GM12878 (cell line): ENCODE data around the gene CERT1. TPM values are rescaled to one million over a fixed set of nuclear protein-coding genes. Genes with fewer than 3 reads are reported as not detected.

Experiments used
- BCL11A ChIP-seq: IDR thresholded peaks from 2 replicates; pipeline ENCODE4 v1.6.1; 2011; ENCODE audit warnings: low read depth, low read length
- EP300 ChIP-seq, 2 experiments: fragments of 150-350 bp in 1 of 2; IDR thresholded peaks; 2 replicates each; pipeline ENCODE4 v1.6.1; 2011 to 2012; ENCODE audit warnings: low read depth in 2 of 2, low read length in 2 of 2, borderline replicate concordance in 1 of 2, improper control_type of control experiment in 1 of 2, inconsistent platforms in 1 of 2; ENCODE audit not compliant: control insufficient read depth in 1 of 2
- HCFC1 ChIP-seq: fragments of 150-350 bp; IDR thresholded peaks from 2 replicates; pipeline ENCODE4 v1.6.1; 2014; ENCODE audit warnings: low read length
- HDGF ChIP-seq: fragments of 450-650 bp; IDR thresholded peaks from 2 replicates; pipeline ENCODE4 v1.6.1; 2016; ENCODE audit warnings: antibody characterized with exemption
- KDM1A ChIP-seq: fragments of 200-600 bp; sonication (generic); IDR thresholded peaks from 2 replicates; pipeline ENCODE4 v1.6.1; 2016; ENCODE audit warnings: borderline replicate concordance
- MEF2A ChIP-seq: IDR thresholded peaks from 2 replicates; pipeline ENCODE4 v1.6.1; 2011; ENCODE audit warnings: low read depth, mild to moderate bottlenecking, low read length, moderate library complexity; ENCODE audit not compliant: insufficient read depth
- MEF2B ChIP-seq: fragments of 450-650 bp; IDR thresholded peaks from 2 replicates; pipeline ENCODE4 v1.6.1; 2018; ENCODE audit warnings: mild to moderate bottlenecking, moderate library complexity; ENCODE audit not compliant: partially characterized antibody, poor library complexity, severe bottlenecking
- MTA2 ChIP-seq: fragments of 450-650 bp; IDR thresholded peaks from 2 replicates; pipeline ENCODE4 v1.6.1; 2016; ENCODE audit warnings: low read depth, mild to moderate bottlenecking, moderate library complexity
- NBN ChIP-seq: fragments of 450-650 bp; IDR thresholded peaks from 2 replicates; pipeline ENCODE4 v1.6.1; 2016
- NFYA ChIP-seq: IDR thresholded peaks from 2 replicates; pipeline ENCODE4 v1.6.1; 2011; ENCODE audit warnings: low read depth, mild to moderate bottlenecking, low read length, improper control_type of control experiment, borderline replicate concordance
- ZZZ3 ChIP-seq: IDR thresholded peaks from 2 replicates; pipeline ENCODE4 v1.6.1; 2011; ENCODE audit warnings: low read depth; ENCODE audit not compliant: control insufficient read depth, insufficient read length
- polyA plus RNA-seq, 11 experiments: library from polyadenylated mRNA; depleted of rRNA in 4 of 11; unstranded in 6 of 11; stranded (reverse) in 5 of 11; fragments of >200 nt; fragmentation: Nextera tagmentation in 4 of 11; fragmentation: Illumina TruSeq in 1 of 11; extraction: Ambion mirVana in 4 of 11; extraction: Trizol in 1 of 11; gene quantifications; 1 replicate in 1 of 11; 2 replicates in 10 of 11; pipeline versions ENCODE4 v1.2.1 to v1.2.3, GENCODE V29; 2011 to 2016; ENCODE audit warnings: inconsistent platforms in 2 of 11, missing spikeins in 2 of 11, low read depth in 1 of 11
- total RNA-seq, 4 experiments: library from RNA; depleted of rRNA in 3 of 4; stranded (reverse); fragments of >200 nt in 3 of 4; fragmentation: Illumina TruSeq in 1 of 4; extraction: Trizol in 1 of 4; gene quantifications; 2 replicates each; pipeline versions ENCODE4 v1.2.1 to v1.2.3, GENCODE V29; 2013 to 2021
- TF ChIP-seq, protein P1 (sequence below): fragments of 150-350 bp; IDR thresholded peaks from 2 replicates; pipeline ENCODE4 v1.6.1; 2016; ENCODE audit warnings: low read depth, low read length
- TF ChIP-seq, protein P2 (sequence below), 3 experiments: IDR thresholded peaks in 2 of 3; conservative IDR thresholded peaks in 1 of 3; 2 replicates each; pipeline ENCODE4 v1.5.1; 2011; ENCODE audit warnings: low read depth in 3 of 3, low read length in 3 of 3, mild to moderate bottlenecking in 3 of 3, control low read depth in 2 of 3, moderate library complexity in 2 of 3, inconsistent platforms in 1 of 3, mixed read lengths in 1 of 3; ENCODE audit not compliant: control insufficient read depth in 2 of 3, insufficient read depth in 1 of 3; ENCODE audit errors: extremely low read depth in 1 of 3
- TF ChIP-seq, protein P3 (sequence below): IDR thresholded peaks from 2 replicates; pipeline ENCODE4 v1.6.1; 2012; ENCODE audit warnings: improper control_type of control experiment, low read depth, low read length; ENCODE audit not compliant: insufficient replicate concordance
- TF ChIP-seq, protein P4 (sequence below): IDR thresholded peaks from 2 replicates; pipeline ENCODE4 v1.6.1; 2012; ENCODE audit warnings: low read depth, low read length, improper control_type of control experiment

The CERT1 gene
- total and polyA plus RNA-seq, 10 of the 15 experiments (the other 5 are each of a cell fraction or from before 2014, with no cell fraction given) = 7.7 to 36.7 (median 25.6) TPM

DNA sequence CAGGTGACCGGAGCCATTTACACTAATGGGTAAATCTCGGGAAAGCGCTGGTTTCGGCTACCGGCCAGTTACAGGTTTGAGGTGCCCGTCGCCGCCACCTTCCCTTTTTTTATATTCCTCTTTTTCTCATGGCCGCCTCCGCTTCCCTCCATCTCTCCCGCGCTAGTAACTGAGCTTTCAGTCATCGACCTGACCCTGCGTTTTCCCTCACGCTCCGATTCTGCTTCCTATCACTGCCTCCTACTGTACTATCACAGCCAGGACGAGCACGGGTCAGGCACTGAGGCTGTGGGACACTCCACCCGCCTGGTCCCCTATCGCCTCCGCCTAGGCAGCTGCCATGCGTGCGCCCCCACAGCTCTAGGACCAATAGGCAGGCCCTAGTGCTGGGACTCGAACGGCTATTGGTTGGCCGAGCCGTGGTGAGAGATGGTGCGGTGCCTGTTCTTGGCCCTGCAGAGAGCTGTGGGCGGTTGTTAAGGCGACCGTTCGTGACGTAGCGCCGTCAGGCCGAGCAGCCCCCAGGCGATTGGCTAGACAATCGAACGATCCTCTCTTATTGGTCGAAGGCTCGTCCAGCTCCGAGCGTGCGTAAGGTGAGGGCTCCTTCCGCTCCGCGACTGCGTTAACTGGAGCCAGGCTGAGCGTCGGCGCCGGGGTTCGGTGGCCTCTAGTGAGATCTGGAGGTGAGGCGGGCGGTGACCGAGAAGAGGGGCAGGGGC, 174.7 kb downstream of the CERT1 start, which contains the start of gene HMGCR (continued):
- TF ChIP-seq, protein P1, sequence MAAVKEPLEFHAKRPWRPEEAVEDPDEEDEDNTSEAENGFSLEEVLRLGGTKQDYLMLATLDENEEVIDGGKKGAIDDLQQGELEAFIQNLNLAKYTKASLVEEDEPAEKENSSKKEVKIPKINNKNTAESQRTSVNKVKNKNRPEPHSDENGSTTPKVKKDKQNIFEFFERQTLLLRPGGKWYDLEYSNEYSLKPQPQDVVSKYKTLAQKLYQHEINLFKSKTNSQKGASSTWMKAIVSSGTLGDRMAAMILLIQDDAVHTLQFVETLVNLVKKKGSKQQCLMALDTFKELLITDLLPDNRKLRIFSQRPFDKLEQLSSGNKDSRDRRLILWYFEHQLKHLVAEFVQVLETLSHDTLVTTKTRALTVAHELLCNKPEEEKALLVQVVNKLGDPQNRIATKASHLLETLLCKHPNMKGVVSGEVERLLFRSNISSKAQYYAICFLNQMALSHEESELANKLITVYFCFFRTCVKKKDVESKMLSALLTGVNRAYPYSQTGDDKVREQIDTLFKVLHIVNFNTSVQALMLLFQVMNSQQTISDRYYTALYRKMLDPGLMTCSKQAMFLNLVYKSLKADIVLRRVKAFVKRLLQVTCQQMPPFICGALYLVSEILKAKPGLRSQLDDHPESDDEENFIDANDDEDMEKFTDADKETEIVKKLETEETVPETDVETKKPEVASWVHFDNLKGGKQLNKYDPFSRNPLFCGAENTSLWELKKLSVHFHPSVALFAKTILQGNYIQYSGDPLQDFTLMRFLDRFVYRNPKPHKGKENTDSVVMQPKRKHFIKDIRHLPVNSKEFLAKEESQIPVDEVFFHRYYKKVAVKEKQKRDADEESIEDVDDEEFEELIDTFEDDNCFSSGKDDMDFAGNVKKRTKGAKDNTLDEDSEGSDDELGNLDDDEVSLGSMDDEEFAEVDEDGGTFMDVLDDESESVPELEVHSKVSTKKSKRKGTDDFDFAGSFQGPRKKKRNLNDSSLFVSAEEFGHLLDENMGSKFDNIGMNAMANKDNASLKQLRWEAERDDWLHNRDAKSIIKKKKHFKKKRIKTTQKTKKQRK = no peak
- TF ChIP-seq ZZZ3 = no peak
- TF ChIP-seq, protein P2, sequence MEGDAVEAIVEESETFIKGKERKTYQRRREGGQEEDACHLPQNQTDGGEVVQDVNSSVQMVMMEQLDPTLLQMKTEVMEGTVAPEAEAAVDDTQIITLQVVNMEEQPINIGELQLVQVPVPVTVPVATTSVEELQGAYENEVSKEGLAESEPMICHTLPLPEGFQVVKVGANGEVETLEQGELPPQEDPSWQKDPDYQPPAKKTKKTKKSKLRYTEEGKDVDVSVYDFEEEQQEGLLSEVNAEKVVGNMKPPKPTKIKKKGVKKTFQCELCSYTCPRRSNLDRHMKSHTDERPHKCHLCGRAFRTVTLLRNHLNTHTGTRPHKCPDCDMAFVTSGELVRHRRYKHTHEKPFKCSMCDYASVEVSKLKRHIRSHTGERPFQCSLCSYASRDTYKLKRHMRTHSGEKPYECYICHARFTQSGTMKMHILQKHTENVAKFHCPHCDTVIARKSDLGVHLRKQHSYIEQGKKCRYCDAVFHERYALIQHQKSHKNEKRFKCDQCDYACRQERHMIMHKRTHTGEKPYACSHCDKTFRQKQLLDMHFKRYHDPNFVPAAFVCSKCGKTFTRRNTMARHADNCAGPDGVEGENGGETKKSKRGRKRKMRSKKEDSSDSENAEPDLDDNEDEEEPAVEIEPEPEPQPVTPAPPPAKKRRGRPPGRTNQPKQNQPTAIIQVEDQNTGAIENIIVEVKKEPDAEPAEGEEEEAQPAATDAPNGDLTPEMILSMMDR (IDR thresholded peaks at IDR 0.05 in 2 of 3, conservative IDR thresholded peaks at IDR 0.05 in 1 of 3; ENCODE audit: control insufficient read depth in 2 of 3, extremely low read depth in 1 of 3, insufficient read depth in 1 of 3, low read depth in 3 of 3, low read length in 3 of 3) = peak; percentile 30 to 42 (median 32); a peak in 4 of 6 replicates
- TF ChIP-seq, protein P3, sequence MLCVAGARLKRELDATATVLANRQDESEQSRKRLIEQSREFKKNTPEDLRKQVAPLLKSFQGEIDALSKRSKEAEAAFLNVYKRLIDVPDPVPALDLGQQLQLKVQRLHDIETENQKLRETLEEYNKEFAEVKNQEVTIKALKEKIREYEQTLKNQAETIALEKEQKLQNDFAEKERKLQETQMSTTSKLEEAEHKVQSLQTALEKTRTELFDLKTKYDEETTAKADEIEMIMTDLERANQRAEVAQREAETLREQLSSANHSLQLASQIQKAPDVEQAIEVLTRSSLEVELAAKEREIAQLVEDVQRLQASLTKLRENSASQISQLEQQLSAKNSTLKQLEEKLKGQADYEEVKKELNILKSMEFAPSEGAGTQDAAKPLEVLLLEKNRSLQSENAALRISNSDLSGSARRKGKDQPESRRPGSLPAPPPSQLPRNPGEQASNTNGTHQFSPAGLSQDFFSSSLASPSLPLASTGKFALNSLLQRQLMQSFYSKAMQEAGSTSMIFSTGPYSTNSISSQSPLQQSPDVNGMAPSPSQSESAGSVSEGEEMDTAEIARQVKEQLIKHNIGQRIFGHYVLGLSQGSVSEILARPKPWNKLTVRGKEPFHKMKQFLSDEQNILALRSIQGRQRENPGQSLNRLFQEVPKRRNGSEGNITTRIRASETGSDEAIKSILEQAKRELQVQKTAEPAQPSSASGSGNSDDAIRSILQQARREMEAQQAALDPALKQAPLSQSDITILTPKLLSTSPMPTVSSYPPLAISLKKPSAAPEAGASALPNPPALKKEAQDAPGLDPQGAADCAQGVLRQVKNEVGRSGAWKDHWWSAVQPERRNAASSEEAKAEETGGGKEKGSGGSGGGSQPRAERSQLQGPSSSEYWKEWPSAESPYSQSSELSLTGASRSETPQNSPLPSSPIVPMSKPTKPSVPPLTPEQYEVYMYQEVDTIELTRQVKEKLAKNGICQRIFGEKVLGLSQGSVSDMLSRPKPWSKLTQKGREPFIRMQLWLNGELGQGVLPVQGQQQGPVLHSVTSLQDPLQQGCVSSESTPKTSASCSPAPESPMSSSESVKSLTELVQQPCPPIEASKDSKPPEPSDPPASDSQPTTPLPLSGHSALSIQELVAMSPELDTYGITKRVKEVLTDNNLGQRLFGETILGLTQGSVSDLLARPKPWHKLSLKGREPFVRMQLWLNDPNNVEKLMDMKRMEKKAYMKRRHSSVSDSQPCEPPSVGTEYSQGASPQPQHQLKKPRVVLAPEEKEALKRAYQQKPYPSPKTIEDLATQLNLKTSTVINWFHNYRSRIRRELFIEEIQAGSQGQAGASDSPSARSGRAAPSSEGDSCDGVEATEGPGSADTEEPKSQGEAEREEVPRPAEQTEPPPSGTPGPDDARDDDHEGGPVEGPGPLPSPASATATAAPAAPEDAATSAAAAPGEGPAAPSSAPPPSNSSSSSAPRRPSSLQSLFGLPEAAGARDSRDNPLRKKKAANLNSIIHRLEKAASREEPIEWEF = no peak
- TF ChIP-seq MTA2 = no peak
- TF ChIP-seq BCL11A = no peak
- TF ChIP-seq MEF2B = peak; percentile 66
- TF ChIP-seq, protein P4, sequence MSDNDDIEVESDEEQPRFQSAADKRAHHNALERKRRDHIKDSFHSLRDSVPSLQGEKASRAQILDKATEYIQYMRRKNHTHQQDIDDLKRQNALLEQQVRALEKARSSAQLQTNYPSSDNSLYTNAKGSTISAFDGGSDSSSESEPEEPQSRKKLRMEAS = peak; percentile 90
- peak; percentile 26; the same call in 1 of the 2 replicates for TF ChIP-seq NFYA
- peak; percentile 93 for TF ChIP-seq NBN
- TF ChIP-seq HCFC1 = 0 out of 2 replicates have a peak, but pooled peaks have one; percentile 15
- TF ChIP-seq HDGF = peak; percentile 96
- TF ChIP-seq EP300 (IDR thresholded peaks at IDR 0.05; ENCODE audit: borderline replicate concordance in 1 of 2, control insufficient read depth in 1 of 2, low read depth in 2 of 2, low read length in 2 of 2) = peak in 1 of 2 experiments; percentile 51; a peak in 3 of 4 replicates
- no peak for TF ChIP-seq KDM1A
- no peak for TF ChIP-seq MEF2A
